ENCODE results near the gene METTL9. TPM values are rescaled to one million over a fixed set of nuclear protein-coding genes. Genes with fewer than 3 reads are reported as not detected.
"Not testable (repeated sequence)": the region's sequence is repeated elsewhere in the genome, so short reads cannot be mapped to it uniquely, and the experiment has no call there.

The METTL9 gene
- total RNA-seq, 1 donor from 2014 or later = 145 TPM

- Histone ChIP-seq H3K27ac (ENCODE audit: low read depth, low read length) (no peak overlapping the region), H3K27me3 (ENCODE audit: control insufficient read depth in 3 of 3, insufficient read depth in 3 of 3, low read length in 3 of 3) (peaks cover 0 to 2% (median 0%) of the 10 kb centered on the region in 3 donors), H3K4me1 (ENCODE audit: control insufficient read depth in 3 of 3, insufficient read depth in 3 of 3, low read length in 3 of 3) (no peaks in the 10 kb centered on the region)
Observed at GRCh38 chr16:21673469-21673868, 74.1 kb downstream of the METTL9 start.

GRCh38 chr16:21674456-21674855 lies 75.1 kb downstream of the METTL9 start:
- H3K27me3 ChIP-seq (ENCODE audit: control insufficient read depth in 3 of 3, insufficient read depth in 3 of 3, low read length in 3 of 3); H3K27ac ChIP-seq (ENCODE audit: low read depth, low read length); H3K9ac ChIP-seq (ENCODE audit: low read depth in 1 of 3, low read length in 3 of 3); H3K4me3 ChIP-seq (ENCODE audit: low read length in 3 of 3); H3K4me1 ChIP-seq (ENCODE audit: control insufficient read depth in 3 of 3, insufficient read depth in 3 of 3, low read length in 3 of 3); H3K9me3 ChIP-seq (ENCODE audit: control insufficient read depth in 3 of 3, low read length in 3 of 3); H3K36me3 ChIP-seq (ENCODE audit: control insufficient read depth in 3 of 3, insufficient read depth in 3 of 3, low read length in 3 of 3): not testable (repeated sequence)

More at GRCh38 chr16:21673469-21673868, 74.1 kb downstream of the METTL9 start:
- Histone ChIP-seq H3K9me3 (ENCODE audit: control insufficient read depth in 3 of 3, low read length in 3 of 3) (peaks cover 0 to 5% (median 0%) of the 10 kb centered on the region in 3 donors), H3K9ac (ENCODE audit: low read depth in 1 of 3, low read length in 3 of 3) (no peak overlapping the region), H3K36me3 (ENCODE audit: control insufficient read depth in 3 of 3, insufficient read depth in 3 of 3, low read length in 3 of 3) (no peaks in the 10 kb centered on the region), H3K4me3 (ENCODE audit: low read length in 3 of 3) (no peak overlapping the region)

DNA sequence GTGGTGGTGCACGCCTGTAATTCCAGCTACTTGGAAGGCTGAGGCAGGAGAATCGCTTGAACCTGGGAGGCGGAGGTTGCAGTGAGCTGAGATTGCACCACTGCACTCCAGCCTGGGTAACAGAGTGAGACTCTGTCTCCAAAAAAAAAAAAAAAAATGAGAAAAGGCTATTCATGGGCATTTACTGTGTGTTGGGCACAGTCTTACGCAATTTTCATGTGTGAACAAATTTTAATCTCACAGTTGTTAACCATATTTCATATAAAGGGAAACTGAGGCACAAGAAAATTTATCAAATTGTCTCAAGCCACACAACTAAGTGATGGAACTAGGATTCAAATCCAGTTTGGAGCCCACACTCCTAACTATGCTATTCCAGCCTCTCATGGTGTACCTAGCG lies 81.3 kb downstream of the METTL9 start:
- H3K9me3 ChIP-seq (ENCODE audit: control insufficient read depth in 3 of 3, low read length in 3 of 3); H3K4me3 ChIP-seq (ENCODE audit: low read length in 3 of 3); H3K36me3 ChIP-seq (ENCODE audit: control insufficient read depth in 3 of 3, insufficient read depth in 3 of 3, low read length in 3 of 3); H3K9ac ChIP-seq (ENCODE audit: low read depth in 1 of 3, low read length in 3 of 3); H3K4me1 ChIP-seq (ENCODE audit: control insufficient read depth in 3 of 3, insufficient read depth in 3 of 3, low read length in 3 of 3); H3K27me3 ChIP-seq (ENCODE audit: control insufficient read depth in 3 of 3, insufficient read depth in 3 of 3, low read length in 3 of 3); H3K27ac ChIP-seq (ENCODE audit: low read depth, low read length): not testable (repeated sequence)

- no peaks in the 10 kb centered on the region for H3K36me3 ChIP-seq (ENCODE audit: control insufficient read depth in 3 of 3, insufficient read depth in 3 of 3, low read length in 3 of 3)
- H3K27ac ChIP-seq (ENCODE audit: low read depth, low read length) = no peak overlapping the region
- no peak overlapping the region for H3K9ac ChIP-seq (ENCODE audit: low read depth in 1 of 3, low read length in 3 of 3)
- H3K4me1 ChIP-seq (ENCODE audit: control insufficient read depth in 3 of 3, insufficient read depth in 3 of 3, low read length in 3 of 3) = no peaks in the 10 kb centered on the region
- no peak overlapping the region for H3K4me3 ChIP-seq (ENCODE audit: low read length in 3 of 3)
- H3K27me3 ChIP-seq (ENCODE audit: control insufficient read depth in 3 of 3, insufficient read depth in 3 of 3, low read length in 3 of 3) = peaks cover 0 to 7% (median 0%) of the 10 kb centered on the region in 3 donors
- no peaks in the 10 kb centered on the region for H3K9me3 ChIP-seq (ENCODE audit: control insufficient read depth in 3 of 3, low read length in 3 of 3)
Observed at GRCh38 chr16:21683184-21683583, 83.8 kb downstream of the METTL9 start.

DNA sequence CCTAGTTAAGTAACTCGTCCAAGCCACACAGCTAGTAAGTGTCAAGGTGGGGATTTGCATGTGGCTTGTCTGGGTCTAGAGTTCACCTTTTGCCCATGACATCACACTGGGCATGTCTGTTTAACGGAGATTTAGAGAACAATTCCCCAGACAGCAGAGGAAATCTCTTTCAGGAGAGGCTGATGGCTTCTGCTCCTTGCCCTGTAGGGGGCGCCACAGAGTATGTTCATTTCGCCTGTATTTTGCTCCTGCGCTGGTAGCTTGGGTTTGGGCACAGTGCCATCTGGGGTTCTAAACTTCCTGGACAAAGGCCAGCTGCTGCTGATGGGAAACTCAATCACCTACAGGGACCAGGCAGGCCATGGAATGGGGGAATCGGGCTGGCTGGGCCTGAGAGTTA lies 84.8 kb downstream of the METTL9 start:
- no peak overlapping the region for H3K4me3 ChIP-seq (ENCODE audit: low read length in 3 of 3)

DNA sequence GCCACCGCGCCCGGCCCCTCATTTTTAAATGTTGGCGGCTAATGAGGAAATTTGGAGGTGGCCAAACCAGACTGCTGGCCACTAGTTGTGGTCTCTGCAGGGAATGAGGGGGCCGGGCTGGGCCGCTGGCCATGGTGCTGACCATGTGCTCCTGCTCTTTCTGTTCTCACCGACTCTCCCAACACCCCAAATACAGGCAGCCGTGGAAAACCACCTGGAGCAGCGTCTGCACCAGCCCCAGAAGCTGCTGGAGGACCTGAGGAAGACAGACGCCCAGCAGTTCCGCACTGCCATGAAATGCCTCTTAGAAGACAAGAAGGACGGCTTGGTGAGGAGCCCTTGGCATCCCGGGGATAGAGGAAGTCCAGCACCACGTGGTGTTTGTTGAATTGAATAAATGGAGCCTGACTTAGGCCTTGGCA lies 85.7 kb downstream of the METTL9 start:
- Histone ChIP-seq H3K4me3 (ENCODE audit: low read length in 3 of 3) (no peak overlapping the region), H3K9me3 (ENCODE audit: control insufficient read depth in 3 of 3, low read length in 3 of 3) (no peaks in the 10 kb centered on the region), H3K4me1 (ENCODE audit: control insufficient read depth in 3 of 3, insufficient read depth in 3 of 3, low read length in 3 of 3) (no peaks in the 10 kb centered on the region), H3K27me3 (ENCODE audit: control insufficient read depth in 3 of 3, insufficient read depth in 3 of 3, low read length in 3 of 3) (peaks cover 0 to 2% (median 0%) of the 10 kb centered on the region in 3 donors), H3K36me3 (ENCODE audit: control insufficient read depth in 3 of 3, insufficient read depth in 3 of 3, low read length in 3 of 3) (no peaks in the 10 kb centered on the region), H3K27ac (ENCODE audit: low read depth, low read length) (no peak overlapping the region), H3K9ac (ENCODE audit: low read depth in 1 of 3, low read length in 3 of 3) (no peak overlapping the region)

More for the DNA sequence above, 84.8 kb downstream of the METTL9 start:
- Histone ChIP-seq H3K27ac (ENCODE audit: low read depth, low read length) (no peak overlapping the region), H3K36me3 (ENCODE audit: control insufficient read depth in 3 of 3, insufficient read depth in 3 of 3, low read length in 3 of 3) (no peaks in the 10 kb centered on the region), H3K4me1 (ENCODE audit: control insufficient read depth in 3 of 3, insufficient read depth in 3 of 3, low read length in 3 of 3) (no peaks in the 10 kb centered on the region), H3K9me3 (ENCODE audit: control insufficient read depth in 3 of 3, low read length in 3 of 3) (no peaks in the 10 kb centered on the region), H3K9ac (ENCODE audit: low read depth in 1 of 3, low read length in 3 of 3) (no peak overlapping the region), H3K27me3 (ENCODE audit: control insufficient read depth in 3 of 3, insufficient read depth in 3 of 3, low read length in 3 of 3) (peaks cover 0 to 6% (median 0%) of the 10 kb centered on the region in 3 donors)

- Histone ChIP-seq H3K4me3 (ENCODE audit: low read length in 3 of 3) (no peak overlapping the region), H3K9me3 (ENCODE audit: control insufficient read depth in 3 of 3, low read length in 3 of 3) (no peaks in the 10 kb centered on the region), H3K4me1 (ENCODE audit: control insufficient read depth in 3 of 3, insufficient read depth in 3 of 3, low read length in 3 of 3) (no peaks in the 10 kb centered on the region), H3K9ac (ENCODE audit: low read depth in 1 of 3, low read length in 3 of 3) (no peak overlapping the region), H3K27ac (ENCODE audit: low read depth, low read length) (no peak overlapping the region), H3K27me3 (ENCODE audit: control insufficient read depth in 3 of 3, insufficient read depth in 3 of 3, low read length in 3 of 3) (no peaks in the 10 kb centered on the region), H3K36me3 (ENCODE audit: control insufficient read depth in 3 of 3, insufficient read depth in 3 of 3, low read length in 3 of 3) (no peaks in the 10 kb centered on the region)
Observed at GRCh38 chr16:21689107-21689506, 89.7 kb downstream of the METTL9 start.

DNA sequence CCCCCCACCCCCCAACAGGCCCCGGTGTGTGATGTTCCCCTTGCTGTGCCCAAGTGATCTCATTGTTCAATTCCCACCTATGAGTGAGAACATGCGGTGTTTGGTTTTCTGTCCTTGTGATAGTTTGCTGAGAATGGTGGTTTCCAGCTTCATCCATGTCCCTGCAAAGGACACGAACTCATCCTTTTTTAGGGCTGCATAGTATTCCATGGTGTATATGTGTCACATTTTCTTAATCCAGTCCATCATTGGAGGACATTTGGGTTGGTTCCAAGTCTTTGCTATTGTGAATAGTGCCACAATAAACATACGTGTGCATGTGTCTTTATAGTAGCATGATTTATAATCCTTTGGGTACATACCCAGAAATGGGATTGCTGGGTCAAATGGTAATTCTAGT lies 91.6 kb downstream of the METTL9 start:
- not testable (repeated sequence) for H3K27me3 ChIP-seq (ENCODE audit: control insufficient read depth in 3 of 3, insufficient read depth in 3 of 3, low read length in 3 of 3); H3K27ac ChIP-seq (ENCODE audit: low read depth, low read length); H3K9ac ChIP-seq (ENCODE audit: low read depth in 1 of 3, low read length in 3 of 3); H3K9me3 ChIP-seq (ENCODE audit: control insufficient read depth in 3 of 3, low read length in 3 of 3); H3K4me3 ChIP-seq (ENCODE audit: low read length in 3 of 3); H3K36me3 ChIP-seq (ENCODE audit: control insufficient read depth in 3 of 3, insufficient read depth in 3 of 3, low read length in 3 of 3); H3K4me1 ChIP-seq (ENCODE audit: control insufficient read depth in 3 of 3, insufficient read depth in 3 of 3, low read length in 3 of 3)

DNA sequence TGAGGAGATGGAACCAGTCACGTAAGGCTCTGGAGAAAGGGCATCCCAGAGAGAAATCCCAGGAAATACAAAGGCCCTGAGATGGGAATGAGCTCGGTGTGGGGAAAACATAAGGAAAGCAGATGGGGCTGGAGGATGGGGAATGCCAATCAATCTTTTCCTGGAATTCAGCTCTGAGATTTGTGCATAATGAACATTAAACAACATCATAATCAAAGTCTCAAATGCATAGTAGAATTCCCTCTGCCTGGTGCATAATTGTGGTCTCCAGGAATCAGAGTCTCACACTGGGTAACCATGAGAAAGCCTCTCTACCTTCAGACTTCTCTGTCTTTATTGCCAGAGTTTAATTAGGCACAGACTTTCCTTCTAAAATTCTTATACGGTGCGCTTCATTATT lies 95.2 kb downstream of the METTL9 start:
- Histone ChIP-seq H3K27me3 (ENCODE audit: control insufficient read depth in 3 of 3, insufficient read depth in 3 of 3, low read length in 3 of 3) (peaks cover 0 to 3% (median 0%) of the 10 kb centered on the region in 3 donors), H3K27ac (ENCODE audit: low read depth, low read length) (no peak overlapping the region), H3K9ac (ENCODE audit: low read depth in 1 of 3, low read length in 3 of 3) (no peak overlapping the region), H3K9me3 (ENCODE audit: control insufficient read depth in 3 of 3, low read length in 3 of 3) (no peaks in the 10 kb centered on the region), H3K4me3 (ENCODE audit: low read length in 3 of 3) (no peak overlapping the region), H3K36me3 (ENCODE audit: control insufficient read depth in 3 of 3, insufficient read depth in 3 of 3, low read length in 3 of 3) (no peaks in the 10 kb centered on the region), H3K4me1 (ENCODE audit: control insufficient read depth in 3 of 3, insufficient read depth in 3 of 3, low read length in 3 of 3) (no peaks in the 10 kb centered on the region)

- H3K9me3 ChIP-seq (ENCODE audit: control insufficient read depth in 3 of 3, low read length in 3 of 3) = no peaks in the 10 kb centered on the region
- peaks cover 0 to 3% (median 0%) of the 10 kb centered on the region in 3 donors for H3K27me3 ChIP-seq (ENCODE audit: control insufficient read depth in 3 of 3, insufficient read depth in 3 of 3, low read length in 3 of 3)
- H3K9ac ChIP-seq (ENCODE audit: low read depth in 1 of 3, low read length in 3 of 3) = no peak overlapping the region
- H3K36me3 ChIP-seq (ENCODE audit: control insufficient read depth in 3 of 3, insufficient read depth in 3 of 3, low read length in 3 of 3) = no peaks in the 10 kb centered on the region
- H3K4me1 ChIP-seq (ENCODE audit: control insufficient read depth in 3 of 3, insufficient read depth in 3 of 3, low read length in 3 of 3) = no peaks in the 10 kb centered on the region
- no peak overlapping the region for H3K27ac ChIP-seq (ENCODE audit: low read depth, low read length)
- no peak overlapping the region for H3K4me3 ChIP-seq (ENCODE audit: low read length in 3 of 3)
Observed at GRCh38 chr16:21697032-21697431, 97.7 kb downstream of the METTL9 start.

Measured in skeletal muscle tissue (tissue), 4 donors.